Activated CD4-positive, alpha-beta T cell treated with anti-CD3 and anti-CD28 coated beads for 24 hours (primary cell): ENCODE data around the gene ACTR1A.
"Not testable (repeated sequence)": the region's sequence is repeated elsewhere in the genome, so short reads cannot be mapped to it uniquely, and the experiment has no call there.

Source experiments
- DNase-seq, 2 donors: peaks; one replicate each; pipeline ENCODE4 v3.0.0-alpha.2; 2020; ENCODE audit warnings: low read depth in 2 of 2

The ACTR1A gene

GRCh38 chr10:102515724-102516123 lies 13.2 kb upstream of the ACTR1A start:
- no peak for DNase-seq

- DNase-seq = no peak
Observed at GRCh38 chr10:102514487-102515311, 12.2 kb upstream of the ACTR1A start.

- DNase-seq = no peak
Observed at GRCh38 chr10:102511583-102512274, 9.2 kb upstream of the ACTR1A start.

- no peak for DNase-seq
Observed at GRCh38 chr10:102509387-102509786, 6.9 kb upstream of the ACTR1A start.

GRCh38 chr10:102508506-102508905 lies 6.0 kb upstream of the ACTR1A start:
- no peak for DNase-seq

GRCh38 chr10:102507521-102507920 lies 5.0 kb upstream of the ACTR1A start:
- no peak for DNase-seq

GRCh38 chr10:102505462-102506115 lies 3.1 kb upstream of the ACTR1A start:
- DNase-seq = no peak

GRCh38 chr10:102504976-102505300 lies 2.4 kb upstream of the ACTR1A start:
- DNase-seq = no peak

GRCh38 chr10:102504179-102504975 lies 1.9 kb upstream of the ACTR1A start:
- peak in 1 of 2 donors; percentile 20 for DNase-seq

GRCh38 chr10:102503264-102504178 lies 1.0 kb upstream of the ACTR1A start, which contains the start of gene SUFU:
Gene SUFU, plus strand, starts transcription at chr10:102503972. Its CDS starts 181 bp downstream, at chr10:102504153.
- DNase-seq = peak; percentile 97 to 100

GRCh38 chr10:102502029-102502336 lies 529 bp downstream of the ACTR1A start:
- DNase-seq = peak; percentile 97

GRCh38 chr10:102501201-102502028 lies 1.1 kb downstream of the ACTR1A start:
- no peak for DNase-seq

GRCh38 chr10:102500686-102501085 lies 1.8 kb downstream of the ACTR1A start:
- DNase-seq = not testable (repeated sequence)

GRCh38 chr10:102499356-102499755 lies 3.2 kb downstream of the ACTR1A start:
- DNase-seq = no peak

- DNase-seq = no peak
Observed at GRCh38 chr10:102497545-102497944, 5.0 kb downstream of the ACTR1A start.

GRCh38 chr10:102493771-102494170 lies 8.7 kb downstream of the ACTR1A start:
- no peak for DNase-seq

- DNase-seq = no peak
Observed at GRCh38 chr10:102492983-102493382, 9.5 kb downstream of the ACTR1A start.

- no peak for DNase-seq
Observed at GRCh38 chr10:102492344-102492939, 10.1 kb downstream of the ACTR1A start.

GRCh38 chr10:102491136-102491535 lies 11.4 kb downstream of the ACTR1A start:
- DNase-seq = no peak
